RWPE1 (cell line): ENCODE data around the gene SEC23A.

Source experiments
- CTCF ChIA-PET: fragments of 350-600 bp; sonication (Branson Sonifier 250); formaldehyde crosslinking; extraction: SDS; loops from one replicate; lab custom pipeline; 2021; lab: Yijun Ruan, JAX
- POLR2A ChIA-PET: fragments of 400-600 bp; formaldehyde crosslinking; extraction: SDS; loops from one replicate; lab custom pipeline; 2020; ENCODE audit warnings: antibody characterized with exemption; ENCODE audit not compliant: low non-redundant PET; lab: Yijun Ruan, JAX
- DNase-seq: peaks from one replicate; pipeline ENCODE4 v3.0.0; 2012; ENCODE audit warnings: low spot score
- H3K27ac ChIP-seq: fragments of 450-650 bp; 2 replicates; pipeline ENCODE4 v1.5.1; 2017
- TF ChIP-seq, protein P1 (sequence below): fragments of 450-650 bp; conservative IDR thresholded peaks from 2 replicates; pipeline ENCODE4 v1.5.1; 2017; ENCODE audit warnings: low read depth, mild to moderate bottlenecking

SEC23A gene

DNA sequence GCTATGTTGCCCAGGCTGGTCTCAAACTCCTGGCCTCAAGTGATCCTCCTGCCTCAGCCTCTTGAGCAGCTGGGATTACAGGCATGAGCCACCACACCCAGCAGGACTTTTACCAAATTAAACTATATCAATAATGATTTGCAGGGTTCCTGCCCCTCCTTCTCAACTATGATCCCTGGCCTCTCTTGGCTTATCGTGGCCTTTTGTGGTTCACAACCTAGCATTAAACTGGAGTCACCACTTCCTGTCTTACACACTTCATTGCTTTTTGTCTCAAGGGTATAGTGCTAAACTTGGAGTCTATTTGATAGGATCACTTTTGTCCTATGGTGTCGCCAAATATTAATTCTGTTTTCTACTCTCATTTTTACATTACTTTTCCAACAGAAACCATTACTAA is 64.5 kb downstream of the SEC23A start:
- no peak for DNase-seq
- TF ChIP-seq, protein P1, sequence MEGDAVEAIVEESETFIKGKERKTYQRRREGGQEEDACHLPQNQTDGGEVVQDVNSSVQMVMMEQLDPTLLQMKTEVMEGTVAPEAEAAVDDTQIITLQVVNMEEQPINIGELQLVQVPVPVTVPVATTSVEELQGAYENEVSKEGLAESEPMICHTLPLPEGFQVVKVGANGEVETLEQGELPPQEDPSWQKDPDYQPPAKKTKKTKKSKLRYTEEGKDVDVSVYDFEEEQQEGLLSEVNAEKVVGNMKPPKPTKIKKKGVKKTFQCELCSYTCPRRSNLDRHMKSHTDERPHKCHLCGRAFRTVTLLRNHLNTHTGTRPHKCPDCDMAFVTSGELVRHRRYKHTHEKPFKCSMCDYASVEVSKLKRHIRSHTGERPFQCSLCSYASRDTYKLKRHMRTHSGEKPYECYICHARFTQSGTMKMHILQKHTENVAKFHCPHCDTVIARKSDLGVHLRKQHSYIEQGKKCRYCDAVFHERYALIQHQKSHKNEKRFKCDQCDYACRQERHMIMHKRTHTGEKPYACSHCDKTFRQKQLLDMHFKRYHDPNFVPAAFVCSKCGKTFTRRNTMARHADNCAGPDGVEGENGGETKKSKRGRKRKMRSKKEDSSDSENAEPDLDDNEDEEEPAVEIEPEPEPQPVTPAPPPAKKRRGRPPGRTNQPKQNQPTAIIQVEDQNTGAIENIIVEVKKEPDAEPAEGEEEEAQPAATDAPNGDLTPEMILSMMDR = no peak
- no peak overlapping the region for H3K27ac ChIP-seq
- ChIA-PET POLR2A (no interaction called here), CTCF (interaction anchor here (1.2 kb wide), 1 partner anchor 23 kb away, joined by 3 read pairs; no protein-coding TSS in a partner anchor)

DNA sequence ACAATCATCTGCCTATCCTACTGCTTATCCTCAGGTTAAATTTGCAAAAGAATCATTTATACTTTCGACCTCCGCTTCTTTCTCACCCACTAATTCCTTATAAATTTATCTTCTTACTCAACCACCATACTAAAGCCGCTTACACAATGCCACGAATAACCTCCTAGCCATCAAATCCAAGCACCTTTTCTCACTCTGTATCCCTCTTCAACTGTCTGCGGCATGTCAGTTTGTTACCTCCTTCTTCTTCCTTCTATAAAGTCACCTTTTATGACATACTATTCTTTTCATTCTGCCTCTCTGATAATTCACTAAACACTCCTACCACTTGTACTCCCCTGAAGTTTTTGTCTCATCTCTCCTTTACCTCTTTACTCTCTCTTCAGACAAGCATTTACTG is 66.3 kb downstream of the SEC23A start:
- ChIA-PET CTCF (no interaction called here), POLR2A (no interaction called here)
- TF ChIP-seq, protein P1 = no peak
- no peak for DNase-seq
- H3K27ac ChIP-seq = no peak overlapping the region

DNA sequence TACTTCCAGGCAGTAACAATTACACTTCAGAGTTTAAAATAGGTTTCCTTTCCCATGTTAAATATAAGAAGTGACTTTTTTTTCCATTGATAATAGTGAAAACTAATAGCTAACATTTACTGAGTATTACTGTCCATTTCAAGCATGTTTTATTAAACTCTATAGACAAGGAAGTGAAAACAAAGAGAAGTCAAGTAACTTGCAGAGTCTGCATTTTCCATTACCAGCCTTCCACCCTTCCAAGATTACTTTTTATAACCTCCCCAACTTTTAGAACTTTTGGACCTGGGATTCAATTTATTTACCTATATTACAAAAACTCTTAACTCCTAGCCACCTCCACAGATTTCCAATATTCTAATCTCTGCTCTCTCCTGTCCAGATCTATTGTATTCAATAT is 67.7 kb downstream of the SEC23A start:
- no peak overlapping the region for H3K27ac ChIP-seq
- TF ChIP-seq, protein P1 = no peak
- CTCF ChIA-PET = no interaction called here

DNA sequence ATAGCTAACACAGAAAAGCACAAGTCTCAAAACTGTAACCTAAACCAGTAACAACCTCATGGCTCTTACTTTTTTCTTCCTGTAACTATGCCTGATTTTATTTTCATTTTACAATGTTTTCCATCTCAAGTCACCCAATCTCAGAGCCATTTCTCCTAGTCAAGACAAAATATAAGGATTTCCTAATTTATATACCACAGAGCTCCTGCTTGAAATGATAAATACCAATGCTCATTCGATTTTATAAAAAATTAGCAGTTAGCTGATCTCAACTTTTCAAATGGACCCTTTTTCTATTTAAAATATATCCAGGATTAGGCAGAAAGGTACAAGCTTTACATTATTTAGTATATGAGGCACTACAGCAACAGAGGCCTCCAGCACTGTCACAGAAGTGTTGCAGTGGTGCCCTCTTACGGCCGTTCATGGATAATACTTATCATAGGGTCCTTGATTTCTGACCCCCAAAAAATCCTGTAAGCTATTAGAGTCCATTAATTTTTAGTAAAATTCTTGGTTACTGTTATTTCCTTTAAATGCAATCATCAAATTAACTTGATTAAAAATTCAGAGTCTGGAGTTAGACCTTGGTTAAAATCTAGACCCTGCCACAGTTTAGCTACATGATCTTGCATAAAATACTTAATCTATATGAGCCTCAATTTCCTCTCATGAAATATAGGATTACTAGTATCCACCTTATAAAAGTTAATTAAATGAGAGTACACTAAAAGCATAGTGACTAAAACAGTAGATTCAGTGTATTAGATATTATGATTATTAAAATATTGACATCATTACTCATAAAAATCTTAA is 68.3 kb downstream of the SEC23A start:
- ChIA-PET POLR2A (no interaction called here), CTCF (interaction anchor here (0.5 kb wide), 1 partner anchor 135 kb away, joined by 3 read pairs; no protein-coding TSS in a partner anchor)
- TF ChIP-seq, protein P1 = no peak
- no peak overlapping the region for H3K27ac ChIP-seq
- DNase-seq = no peak

More for the DNA sequence above, 67.7 kb downstream of the SEC23A start:
- no peak for DNase-seq
- POLR2A ChIA-PET = no interaction called here

DNA sequence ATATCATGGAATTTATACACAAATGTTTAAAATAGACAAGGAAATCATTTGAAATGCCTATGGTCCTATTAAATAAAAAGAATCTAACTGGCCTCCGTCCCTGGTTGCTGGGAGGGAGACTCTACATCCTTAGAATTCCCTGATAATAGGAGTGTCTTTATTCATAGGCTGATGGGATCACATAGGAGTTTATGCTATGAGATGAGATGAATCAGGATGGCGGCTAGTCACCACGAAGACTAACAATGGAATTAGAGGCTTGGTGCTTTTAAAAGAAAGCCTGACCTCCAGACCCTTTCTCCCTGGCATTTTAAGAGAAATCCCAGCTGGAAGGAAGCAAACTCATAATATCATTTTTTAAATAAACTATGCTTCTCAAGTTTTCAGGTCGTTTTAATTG is 69.7 kb downstream of the SEC23A start:
- POLR2A ChIA-PET = no interaction called here
- CTCF ChIA-PET = no interaction called here
- no peak overlapping the region for H3K27ac ChIP-seq
- TF ChIP-seq, protein P1 = no peak
- no peak for DNase-seq

DNA sequence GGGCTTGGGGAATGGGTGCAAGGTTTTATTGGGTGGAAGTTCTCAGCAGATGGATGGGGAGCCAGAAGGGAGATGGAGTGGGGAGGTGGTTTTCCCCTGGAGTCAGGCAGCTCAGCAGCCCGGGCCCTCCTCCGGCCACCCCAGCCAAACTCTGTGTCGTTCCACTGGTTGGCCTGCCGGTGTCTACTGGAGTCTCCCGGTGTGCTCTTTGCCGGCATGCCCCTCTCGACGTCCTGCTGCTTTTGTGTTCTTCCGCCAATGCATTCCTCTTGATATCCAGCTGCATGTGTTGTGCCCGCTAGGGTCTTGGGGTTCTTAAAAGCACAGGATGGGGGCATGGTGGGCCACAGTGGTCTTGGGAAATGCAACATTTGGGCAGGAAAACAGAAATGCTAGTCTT is 72.8 kb downstream of the SEC23A start:
- CTCF ChIA-PET = no interaction called here
- POLR2A ChIA-PET = no interaction called here

More for the DNA sequence above, 72.8 kb downstream of the SEC23A start:
- TF ChIP-seq, protein P1 = no peak
- DNase-seq = no peak
- no peak overlapping the region for H3K27ac ChIP-seq
